GM21515 (cell line): ENCODE results near the gene RBM28.

Experiments used
- ATAC-seq: cut with Tn5 transposase; IDR thresholded peaks from one replicate; pipeline ENCODE4 v1.9.1; 2021; ENCODE audit not compliant: unreplicated experiment

Gene RBM28

DNA sequence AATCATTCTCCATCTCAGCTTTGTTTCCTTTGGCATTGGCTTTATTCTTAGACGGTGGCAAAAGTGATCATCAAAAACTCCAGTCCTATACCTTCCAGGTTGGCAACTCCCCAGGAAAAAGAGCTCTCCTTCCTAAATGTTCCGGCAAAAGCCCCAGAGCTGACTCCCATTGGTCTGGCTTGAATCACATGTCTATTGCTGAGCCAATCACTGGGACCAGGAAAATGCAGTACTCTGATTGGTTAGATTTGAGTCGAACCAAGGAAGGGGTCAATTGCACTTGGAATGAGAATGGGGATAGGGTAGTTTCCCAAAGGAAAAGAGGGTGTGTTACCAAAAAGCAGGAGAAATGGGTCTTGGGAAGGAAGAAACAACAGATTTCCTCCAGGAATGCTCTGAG lies 80.3 kb downstream of the RBM28 start:
- ATAC-seq: no peak

DNA sequence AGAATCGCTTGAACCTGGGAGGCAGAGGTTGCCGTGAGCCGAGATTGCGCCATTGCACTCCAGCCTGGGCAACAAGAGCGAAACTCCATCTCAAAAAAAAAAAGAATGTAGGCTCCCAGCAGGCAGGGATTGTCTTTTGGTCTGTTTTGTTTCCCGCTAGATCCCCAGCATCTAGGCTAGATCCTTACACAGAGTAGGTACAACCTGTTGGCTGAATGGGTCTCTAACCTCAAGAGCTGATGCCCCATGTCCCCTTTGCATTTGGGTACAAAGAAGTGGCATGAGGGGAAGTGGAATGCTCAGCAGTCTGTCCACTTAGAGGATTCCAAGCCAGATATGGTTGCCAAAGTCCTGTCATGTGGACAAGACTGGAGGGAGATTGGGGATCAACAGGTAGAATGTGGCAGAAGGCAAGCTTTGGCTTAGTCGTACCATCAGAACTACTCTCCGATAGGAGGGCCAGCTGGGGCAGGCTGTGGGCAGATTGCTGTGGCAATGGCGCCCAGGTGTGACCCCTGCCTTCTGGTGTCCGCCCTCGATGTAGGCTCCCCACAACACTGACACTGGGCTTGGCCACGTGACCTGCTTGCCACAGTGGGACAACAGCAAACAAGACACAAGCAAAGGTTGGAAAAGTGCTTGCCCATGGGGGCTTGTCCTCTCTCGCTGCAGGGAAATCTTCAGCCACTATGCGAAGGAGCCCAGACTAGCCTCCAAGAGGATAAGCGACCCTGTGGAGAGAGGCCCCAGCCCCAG lies 81.3 kb downstream of the RBM28 start:
- no peak for ATAC-seq

DNA sequence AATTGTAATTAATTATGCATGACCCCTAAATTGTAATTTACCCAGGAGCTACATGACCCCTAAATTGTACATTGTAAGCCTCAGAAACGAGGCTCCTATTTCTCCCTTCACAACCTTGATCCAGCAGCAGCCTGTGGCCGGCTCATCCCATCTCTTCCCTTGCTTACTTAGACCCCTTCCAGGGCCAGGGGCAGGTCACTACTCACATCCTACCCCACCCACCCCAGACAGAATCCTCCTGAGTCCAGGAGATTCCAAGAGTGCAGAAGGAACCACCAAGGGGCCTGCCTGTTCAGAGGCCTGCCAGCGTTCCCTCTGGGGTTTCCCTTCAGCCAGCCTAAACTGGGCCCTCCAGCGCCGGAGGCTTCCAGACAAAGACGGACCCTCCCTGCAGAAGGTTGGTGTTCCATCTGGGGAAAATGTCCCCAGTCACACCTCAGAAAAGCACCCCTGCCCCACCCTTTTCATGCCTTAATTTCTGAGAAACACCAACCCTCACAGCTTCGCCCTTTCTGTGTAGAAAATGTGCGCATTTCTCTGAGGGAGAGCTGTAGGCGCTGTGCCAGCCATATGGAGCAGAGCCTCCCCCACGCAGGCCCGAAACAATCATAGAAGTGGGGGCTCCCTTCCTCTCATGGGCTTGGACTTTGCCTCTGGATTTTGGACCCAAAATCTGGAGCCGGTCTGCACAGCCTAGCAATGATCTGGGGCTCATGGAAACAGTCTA lies 83.5 kb downstream of the RBM28 start:
- no peak for ATAC-seq

DNA sequence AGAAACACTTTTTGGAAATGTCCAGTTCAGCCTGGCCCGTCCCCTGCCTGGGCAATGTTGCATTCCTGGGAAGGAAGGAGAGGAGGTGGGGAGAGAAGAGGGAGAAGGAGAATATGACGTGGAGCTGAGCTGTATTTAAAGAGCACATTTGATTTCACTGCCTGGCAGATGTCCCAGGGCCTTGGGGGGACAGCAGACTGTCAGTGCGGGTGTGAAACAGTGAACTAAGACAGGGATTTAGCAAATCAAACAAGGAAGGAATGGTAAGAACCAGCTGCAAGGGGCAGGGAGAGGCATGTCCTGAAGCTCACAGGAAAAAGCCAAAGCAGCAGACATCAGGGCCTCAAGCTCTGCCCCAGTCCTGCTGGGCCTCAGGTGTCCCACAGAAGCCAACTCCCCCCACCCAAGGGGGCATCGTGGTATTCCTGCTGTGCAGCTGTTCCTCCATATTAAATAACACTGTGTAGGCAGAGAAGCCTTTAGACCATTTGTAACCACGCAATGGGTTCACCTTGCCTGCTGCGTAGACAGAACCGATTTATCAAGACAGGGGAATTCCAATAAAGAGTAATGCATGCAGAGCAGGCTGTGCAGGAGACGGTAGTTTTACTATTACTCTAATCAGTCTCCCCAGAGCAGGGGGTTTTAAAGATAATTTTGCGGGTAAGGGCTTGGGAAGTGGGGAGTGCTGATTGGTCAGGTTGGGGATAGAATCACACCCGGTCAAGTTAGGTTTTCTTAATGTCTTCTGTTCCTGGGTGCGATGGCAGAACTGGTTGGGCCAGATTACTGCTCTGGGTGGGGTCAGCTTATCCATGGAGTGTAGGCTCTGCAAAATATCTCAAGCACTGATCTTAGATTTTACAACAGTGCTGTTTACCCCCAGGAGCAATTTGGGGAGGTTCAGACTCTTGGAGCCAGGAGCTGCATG lies 84.3 kb downstream of the RBM28 start:
- ATAC-seq: no peak

DNA sequence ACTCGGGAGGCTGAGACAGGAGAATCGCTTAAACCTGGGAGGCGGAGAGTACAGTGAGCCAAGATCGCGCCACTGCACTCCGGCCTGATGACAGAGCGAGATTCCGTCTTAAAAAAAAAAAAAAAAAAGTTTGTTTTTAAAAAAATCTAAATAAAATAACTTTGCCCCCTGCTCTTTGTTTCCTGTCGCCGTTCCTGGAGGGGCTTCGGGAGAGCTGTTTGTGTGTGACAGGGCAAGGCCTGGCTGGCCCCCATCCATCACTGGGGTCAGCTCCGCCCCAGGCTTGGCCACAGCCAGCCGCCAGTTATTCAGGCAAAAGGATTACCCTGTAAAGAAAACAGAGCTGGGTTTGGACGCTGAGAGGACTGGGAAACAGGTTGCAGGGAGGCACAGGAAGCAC lies 86.2 kb downstream of the RBM28 start:
- no peak for ATAC-seq

DNA sequence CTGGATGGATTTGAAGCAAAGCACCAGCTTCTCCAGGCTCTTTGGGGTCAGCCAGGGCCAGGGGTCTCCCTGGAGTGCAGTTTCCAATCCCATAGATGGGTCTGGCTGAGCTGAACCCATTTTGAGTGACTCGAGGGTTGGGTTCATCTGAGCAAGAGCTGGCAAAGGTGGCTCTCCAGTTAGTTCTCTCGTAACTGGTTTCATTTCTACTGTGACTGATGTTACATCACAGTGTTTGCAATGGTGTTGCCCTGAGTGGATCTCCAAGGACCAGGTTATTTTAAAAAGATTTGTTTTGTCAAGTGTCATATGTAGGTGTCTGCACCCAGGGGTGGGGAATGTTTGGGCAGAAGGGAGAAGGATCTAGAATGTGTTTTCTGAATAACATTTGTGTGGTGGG lies 88.4 kb downstream of the RBM28 start:
- ATAC-seq: no peak

DNA sequence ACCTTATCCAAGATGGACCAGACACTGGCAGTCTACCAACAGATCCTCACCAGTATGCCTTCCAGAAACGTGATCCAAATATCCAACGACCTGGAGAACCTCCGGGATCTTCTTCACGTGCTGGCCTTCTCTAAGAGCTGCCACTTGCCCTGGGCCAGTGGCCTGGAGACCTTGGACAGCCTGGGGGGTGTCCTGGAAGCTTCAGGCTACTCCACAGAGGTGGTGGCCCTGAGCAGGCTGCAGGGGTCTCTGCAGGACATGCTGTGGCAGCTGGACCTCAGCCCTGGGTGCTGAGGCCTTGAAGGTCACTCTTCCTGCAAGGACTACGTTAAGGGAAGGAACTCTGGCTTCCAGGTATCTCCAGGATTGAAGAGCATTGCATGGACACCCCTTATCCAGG lies 89.2 kb downstream of the RBM28 start:
- ATAC-seq: no peak

DNA sequence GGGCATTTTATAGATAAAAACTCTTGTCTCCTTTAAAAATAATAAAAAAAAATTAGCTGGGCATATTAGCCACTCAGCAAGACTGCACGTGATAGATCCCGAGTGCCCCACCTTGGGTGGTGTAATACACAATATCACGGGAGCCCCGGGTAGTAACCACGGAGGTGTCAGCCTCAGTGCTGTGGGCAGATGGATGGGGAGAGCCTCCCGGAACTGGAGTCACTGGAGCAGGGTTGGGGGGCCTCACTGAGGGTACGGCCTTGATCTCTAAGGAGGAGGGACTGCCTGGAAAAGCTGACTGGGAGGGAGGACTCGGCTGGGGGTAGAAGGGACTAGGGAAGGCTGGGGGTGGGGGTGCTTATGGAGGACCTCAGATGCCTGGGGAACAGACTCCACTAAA lies 90.0 kb downstream of the RBM28 start:
- no peak for ATAC-seq

DNA sequence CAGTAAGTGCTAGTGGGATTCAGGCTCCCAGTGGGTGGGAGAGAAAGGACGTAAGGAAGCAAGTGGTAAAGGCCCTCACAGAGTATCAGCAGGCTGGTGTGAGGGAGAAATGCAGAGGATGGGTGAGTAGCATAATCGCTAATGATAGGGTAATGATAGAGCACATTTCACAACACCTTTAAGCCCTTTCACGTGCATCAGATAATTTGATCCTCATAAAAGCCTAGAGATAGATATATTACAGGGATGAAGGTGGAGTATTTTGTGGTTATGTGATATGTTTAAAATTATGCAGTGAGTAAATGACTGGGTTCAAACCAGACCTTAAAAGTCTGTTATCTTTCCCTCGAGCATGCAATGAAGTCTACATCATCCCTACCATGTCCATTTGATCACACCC lies 92.4 kb downstream of the RBM28 start:
- ATAC-seq: no peak
